ENCODE measurements around the gene ADGRF4.

Gene ADGRF4, protein sequence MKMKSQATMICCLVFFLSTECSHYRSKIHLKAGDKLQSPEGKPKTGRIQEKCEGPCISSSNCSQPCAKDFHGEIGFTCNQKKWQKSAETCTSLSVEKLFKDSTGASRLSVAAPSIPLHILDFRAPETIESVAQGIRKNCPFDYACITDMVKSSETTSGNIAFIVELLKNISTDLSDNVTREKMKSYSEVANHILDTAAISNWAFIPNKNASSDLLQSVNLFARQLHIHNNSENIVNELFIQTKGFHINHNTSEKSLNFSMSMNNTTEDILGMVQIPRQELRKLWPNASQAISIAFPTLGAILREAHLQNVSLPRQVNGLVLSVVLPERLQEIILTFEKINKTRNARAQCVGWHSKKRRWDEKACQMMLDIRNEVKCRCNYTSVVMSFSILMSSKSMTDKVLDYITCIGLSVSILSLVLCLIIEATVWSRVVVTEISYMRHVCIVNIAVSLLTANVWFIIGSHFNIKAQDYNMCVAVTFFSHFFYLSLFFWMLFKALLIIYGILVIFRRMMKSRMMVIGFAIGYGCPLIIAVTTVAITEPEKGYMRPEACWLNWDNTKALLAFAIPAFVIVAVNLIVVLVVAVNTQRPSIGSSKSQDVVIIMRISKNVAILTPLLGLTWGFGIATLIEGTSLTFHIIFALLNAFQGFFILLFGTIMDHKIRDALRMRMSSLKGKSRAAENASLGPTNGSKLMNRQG

DNA sequence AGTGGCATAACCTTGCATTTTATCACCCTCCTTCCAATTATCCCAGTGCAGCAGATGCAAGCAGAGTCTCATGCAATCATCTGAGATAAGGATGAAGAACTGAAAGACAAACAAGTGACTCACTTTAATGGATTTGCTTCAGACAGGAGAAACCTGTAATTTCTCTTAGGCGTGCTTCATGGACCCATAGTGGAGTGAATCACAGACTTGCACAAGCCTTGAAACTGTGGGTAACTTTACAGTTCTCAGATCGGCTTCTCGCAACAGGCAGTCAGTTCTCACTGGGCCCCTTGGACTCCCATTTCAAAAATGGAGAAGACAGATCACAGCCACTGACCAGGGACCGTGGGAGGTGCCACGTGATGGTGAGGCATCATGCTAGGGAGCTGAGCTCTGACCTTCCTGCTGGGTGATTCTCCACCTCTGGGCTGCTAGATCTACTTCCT, at the start of gene ADGRF4:
TSS of gene ADGRF4 (plus strand) at position 239 of the 446 bp plus-strand sequence. CDS start 8,666 bp downstream, outside the sequence.
- no peak for DNase-seq (ENCODE audit: extremely low spot score)
- ChIA-PET POLR2A (no interaction called here), CTCF (no interaction called here)
- TF ChIP-seq, protein P1, sequence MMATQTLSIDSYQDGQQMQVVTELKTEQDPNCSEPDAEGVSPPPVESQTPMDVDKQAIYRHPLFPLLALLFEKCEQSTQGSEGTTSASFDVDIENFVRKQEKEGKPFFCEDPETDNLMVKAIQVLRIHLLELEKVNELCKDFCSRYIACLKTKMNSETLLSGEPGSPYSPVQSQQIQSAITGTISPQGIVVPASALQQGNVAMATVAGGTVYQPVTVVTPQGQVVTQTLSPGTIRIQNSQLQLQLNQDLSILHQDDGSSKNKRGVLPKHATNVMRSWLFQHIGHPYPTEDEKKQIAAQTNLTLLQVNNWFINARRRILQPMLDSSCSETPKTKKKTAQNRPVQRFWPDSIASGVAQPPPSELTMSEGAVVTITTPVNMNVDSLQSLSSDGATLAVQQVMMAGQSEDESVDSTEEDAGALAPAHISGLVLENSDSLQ (IDR thresholded peaks at IDR 0.05) = no peak
- TF ChIP-seq ARNT (IDR thresholded peaks at IDR 0.05) = no peak
- TF ChIP-seq SP1 (IDR thresholded peaks at IDR 0.05) = no peak

DNA sequence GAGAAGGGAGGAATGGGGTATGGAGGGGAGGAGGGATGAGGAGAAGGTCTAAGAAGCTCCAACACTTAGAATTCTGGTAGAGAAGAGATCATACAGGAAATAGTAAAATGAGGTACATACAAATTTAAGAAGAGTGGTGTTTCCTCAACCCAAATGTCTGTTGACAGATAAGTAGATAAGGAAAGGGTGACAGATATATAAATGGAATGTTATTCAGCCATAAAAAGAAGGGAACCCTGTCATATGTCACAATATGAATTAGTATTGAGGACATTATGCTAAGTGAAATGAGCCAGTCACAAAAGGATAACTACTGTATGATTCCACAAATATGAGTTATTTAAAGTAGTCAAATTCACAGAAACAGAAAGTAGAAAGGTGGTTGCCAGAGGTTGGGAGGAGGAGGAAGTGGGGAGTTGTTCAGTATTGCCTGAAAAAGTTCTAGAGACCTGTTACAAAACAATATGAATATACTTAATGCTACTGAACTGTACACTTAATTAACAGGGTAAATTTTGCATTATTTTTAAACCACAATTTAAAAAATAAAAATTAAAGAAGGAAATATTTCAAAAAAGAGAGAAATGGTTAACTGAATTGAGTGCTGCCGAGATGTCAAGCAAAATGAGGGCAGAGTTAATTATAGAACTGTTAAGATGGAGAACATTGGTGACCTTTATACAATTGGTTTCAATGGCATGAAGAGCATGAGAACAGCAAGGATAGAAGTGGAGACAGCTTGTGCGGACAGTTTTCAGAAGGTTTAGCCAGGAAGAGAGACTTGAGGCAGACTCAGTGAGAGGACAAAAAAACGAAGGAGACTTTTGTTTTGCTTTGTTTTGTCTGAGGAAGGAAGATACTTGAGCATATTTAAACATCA, 47.6 kb upstream of the ADGRF4 start:
- CTCF ChIA-PET = no interaction called here
- DNase-seq (ENCODE audit: extremely low spot score) = no peak
- POLR2A ChIA-PET = no interaction called here
- TF ChIP-seq, protein P1 (IDR thresholded peaks at IDR 0.05) = no peak
- no peak for TF ChIP-seq HDGF (IDR thresholded peaks at IDR 0.05; ENCODE audit: borderline replicate concordance)
- TF ChIP-seq FOXM1 (IDR thresholded peaks at IDR 0.05; ENCODE audit: borderline replicate concordance) = no peak
- TF ChIP-seq L3MBTL2 (conservative IDR thresholded peaks at IDR 0.05) = no peak
- no peak for TF ChIP-seq CTBP1 (IDR thresholded peaks at IDR 0.05; ENCODE audit: borderline replicate concordance)
- TF ChIP-seq TARDBP (IDR thresholded peaks at IDR 0.05) = no peak
- no peak for TF ChIP-seq SP1 (IDR thresholded peaks at IDR 0.05)
- no peak for TF ChIP-seq NFRKB (IDR thresholded peaks at IDR 0.05)
- TF ChIP-seq BHLHE40 (IDR thresholded peaks at IDR 0.05; ENCODE audit: borderline replicate concordance) = no peak
- TF ChIP-seq LEF1 (IDR thresholded peaks at IDR 0.05; ENCODE audit: borderline replicate concordance) = no peak
- no peak for TF ChIP-seq ARNT (IDR thresholded peaks at IDR 0.05)
- TF ChIP-seq FOXA1 (IDR thresholded peaks at IDR 0.05) = no peak
- TF ChIP-seq ELF4 (IDR thresholded peaks at IDR 0.05) = no peak
- TF ChIP-seq SUZ12 (IDR thresholded peaks at IDR 0.05) = no peak
- TF ChIP-seq ZNF384 (IDR thresholded peaks at IDR 0.05) = no peak
- no peak for TF ChIP-seq FOXK2 (IDR thresholded peaks at IDR 0.05)

DNA sequence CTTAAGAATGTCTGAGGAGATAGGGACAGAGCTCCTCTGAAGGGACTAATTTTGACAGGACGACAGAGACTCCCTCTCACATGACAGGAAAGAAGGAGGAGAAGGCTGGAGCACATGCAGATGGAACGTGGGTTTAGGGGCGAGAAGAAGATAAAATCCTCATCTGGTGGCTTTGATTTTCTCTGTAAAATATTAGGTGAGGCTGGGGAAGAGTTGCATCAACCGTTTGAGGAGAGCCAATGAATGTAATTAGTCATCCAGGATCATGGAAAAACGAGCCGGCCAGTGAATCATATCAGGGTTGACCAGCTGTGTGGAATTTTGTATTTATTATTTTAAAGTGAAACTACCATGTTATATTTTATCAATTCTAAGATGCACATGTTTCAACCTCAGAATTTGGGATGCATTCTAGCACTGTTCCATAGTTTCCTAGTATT, 46.9 kb upstream of the ADGRF4 start:
- TF ChIP-seq FOXK2 (IDR thresholded peaks at IDR 0.05) = no peak
- no peak for TF ChIP-seq SP1 (IDR thresholded peaks at IDR 0.05)
- TF ChIP-seq ZNF384 (IDR thresholded peaks at IDR 0.05) = no peak
- TF ChIP-seq LEF1 (IDR thresholded peaks at IDR 0.05; ENCODE audit: borderline replicate concordance) = no peak
- no peak for TF ChIP-seq SUZ12 (IDR thresholded peaks at IDR 0.05)
- no peak for TF ChIP-seq FOXM1 (IDR thresholded peaks at IDR 0.05; ENCODE audit: borderline replicate concordance)
- TF ChIP-seq FOXA1 (IDR thresholded peaks at IDR 0.05) = no peak
- TF ChIP-seq L3MBTL2 (conservative IDR thresholded peaks at IDR 0.05) = no peak
- TF ChIP-seq NFRKB (IDR thresholded peaks at IDR 0.05) = no peak
- TF ChIP-seq, protein P1 (IDR thresholded peaks at IDR 0.05) = no peak
- TF ChIP-seq ELF4 (IDR thresholded peaks at IDR 0.05) = no peak
- no peak for TF ChIP-seq TARDBP (IDR thresholded peaks at IDR 0.05)
- TF ChIP-seq ARNT (IDR thresholded peaks at IDR 0.05) = no peak
- no peak for TF ChIP-seq HDGF (IDR thresholded peaks at IDR 0.05; ENCODE audit: borderline replicate concordance)
- no peak for TF ChIP-seq CTBP1 (IDR thresholded peaks at IDR 0.05; ENCODE audit: borderline replicate concordance)
- TF ChIP-seq BHLHE40 (IDR thresholded peaks at IDR 0.05; ENCODE audit: borderline replicate concordance) = no peak
- ChIA-PET CTCF (no interaction called here), POLR2A (no interaction called here)
- DNase-seq (ENCODE audit: extremely low spot score) = no peak

DNA sequence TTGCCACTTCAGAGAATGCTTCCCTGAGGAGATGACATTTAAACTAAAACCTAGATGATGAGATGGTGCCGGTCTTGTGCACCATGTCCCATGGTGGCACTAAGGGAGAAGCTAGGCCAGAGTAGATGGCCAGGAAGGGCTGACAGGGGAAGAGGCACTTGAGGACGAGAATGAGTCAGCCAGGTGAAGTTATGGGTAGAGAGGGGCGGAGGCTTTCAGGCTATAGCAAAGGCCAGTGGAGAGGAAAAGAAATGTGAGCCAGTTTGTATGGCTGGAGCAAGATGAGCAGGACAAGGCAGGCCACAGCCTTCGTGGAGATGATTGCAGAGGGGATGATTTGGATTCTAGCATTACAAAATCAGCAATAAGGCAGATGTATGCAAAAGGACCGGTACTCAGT, 44.7 kb upstream of the ADGRF4 start:
- CTCF ChIA-PET = interaction anchor here (1.1 kb wide), 1 partner anchor 13 kb away, joined by 3 read pairs; no protein-coding TSS in a partner anchor
- DNase-seq (ENCODE audit: extremely low spot score) = no peak
- no peak for TF ChIP-seq LEF1 (IDR thresholded peaks at IDR 0.05; ENCODE audit: borderline replicate concordance)
- no peak for TF ChIP-seq BHLHE40 (IDR thresholded peaks at IDR 0.05; ENCODE audit: borderline replicate concordance)
- no peak for TF ChIP-seq SP1 (IDR thresholded peaks at IDR 0.05)
- no peak for TF ChIP-seq ARNT (IDR thresholded peaks at IDR 0.05)
- TF ChIP-seq FOXA1 (IDR thresholded peaks at IDR 0.05) = no peak
- TF ChIP-seq NFRKB (IDR thresholded peaks at IDR 0.05) = no peak
- POLR2A ChIA-PET = no interaction called here

DNA sequence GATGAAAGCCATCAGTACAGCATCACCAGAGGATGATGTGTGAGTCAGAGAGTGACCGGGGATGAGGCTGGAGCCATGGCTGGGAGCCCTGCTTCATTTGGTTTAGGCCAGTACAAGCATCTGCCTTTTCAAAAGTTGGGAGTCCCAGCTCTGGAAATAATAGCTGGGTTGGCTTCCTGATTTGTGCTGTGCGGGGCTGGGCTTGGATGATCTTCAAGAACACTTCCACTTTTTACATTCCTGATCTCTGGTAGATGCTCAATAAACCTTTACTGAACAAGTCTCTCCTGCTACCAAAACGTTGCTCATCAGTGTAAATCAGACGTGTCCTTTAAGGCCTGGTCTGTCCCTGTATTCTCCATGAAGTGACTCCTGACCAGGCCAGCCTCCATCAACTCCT, 44.1 kb upstream of the ADGRF4 start:
- TF ChIP-seq FOXK2 (IDR thresholded peaks at IDR 0.05) = no peak
- TF ChIP-seq NFRKB (IDR thresholded peaks at IDR 0.05) = no peak
- no peak for TF ChIP-seq TARDBP (IDR thresholded peaks at IDR 0.05)
- TF ChIP-seq SUZ12 (IDR thresholded peaks at IDR 0.05) = no peak
- no peak for TF ChIP-seq HDGF (IDR thresholded peaks at IDR 0.05; ENCODE audit: borderline replicate concordance)
- TF ChIP-seq ZNF384 (IDR thresholded peaks at IDR 0.05) = no peak
- TF ChIP-seq FOXA1 (IDR thresholded peaks at IDR 0.05) = no peak
- ChIA-PET POLR2A (no interaction called here), CTCF (interaction anchor here (1.1 kb wide), 1 partner anchor 14 kb away, joined by 3 read pairs; no protein-coding TSS in a partner anchor)
- no peak for DNase-seq (ENCODE audit: extremely low spot score)

Measured in HEK293T (cell line).